GM10266 (cell line): ENCODE measurements around the gene ZSCAN30.

Source experiments
- DNase-seq: peaks from one replicate; pipeline ENCODE4 v3.0.0; 2012; ENCODE audit errors: extremely low spot score
- TF ChIP-seq, protein P1 (sequence below): IDR thresholded peaks from 2 replicates; pipeline ENCODE4 v1.5.1; 2012; ENCODE audit warnings: mild to moderate bottlenecking, low read depth; ENCODE audit not compliant: control insufficient read depth, insufficient read depth; ENCODE audit errors: missing control alignments

The ZSCAN30 gene

DNA sequence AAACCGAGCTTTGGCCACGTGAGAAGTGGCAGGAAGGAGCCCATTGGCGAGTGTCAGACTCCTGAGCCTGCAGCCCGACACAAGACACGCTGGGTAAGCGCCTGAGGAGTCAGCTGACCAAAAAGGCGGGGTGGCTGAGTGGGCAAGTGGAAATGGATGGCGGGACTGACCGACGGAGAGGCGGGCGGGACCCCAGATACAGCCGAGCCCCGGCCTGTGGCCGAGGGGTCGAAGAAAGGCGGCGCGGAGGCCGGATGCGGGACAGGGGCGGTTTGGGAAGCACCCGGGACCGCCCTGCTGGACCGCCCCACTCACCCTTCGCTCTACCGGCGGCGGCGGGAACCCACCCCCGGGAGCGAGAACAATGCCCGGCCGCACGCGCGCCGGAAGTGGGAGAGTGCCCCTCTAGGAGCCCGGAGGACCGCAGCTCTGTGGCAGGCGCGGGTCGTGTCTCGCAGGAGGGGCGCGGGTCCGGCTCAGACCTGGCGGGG, 22.8 kb downstream of the ZSCAN30 start:
- TF ChIP-seq, protein P1, sequence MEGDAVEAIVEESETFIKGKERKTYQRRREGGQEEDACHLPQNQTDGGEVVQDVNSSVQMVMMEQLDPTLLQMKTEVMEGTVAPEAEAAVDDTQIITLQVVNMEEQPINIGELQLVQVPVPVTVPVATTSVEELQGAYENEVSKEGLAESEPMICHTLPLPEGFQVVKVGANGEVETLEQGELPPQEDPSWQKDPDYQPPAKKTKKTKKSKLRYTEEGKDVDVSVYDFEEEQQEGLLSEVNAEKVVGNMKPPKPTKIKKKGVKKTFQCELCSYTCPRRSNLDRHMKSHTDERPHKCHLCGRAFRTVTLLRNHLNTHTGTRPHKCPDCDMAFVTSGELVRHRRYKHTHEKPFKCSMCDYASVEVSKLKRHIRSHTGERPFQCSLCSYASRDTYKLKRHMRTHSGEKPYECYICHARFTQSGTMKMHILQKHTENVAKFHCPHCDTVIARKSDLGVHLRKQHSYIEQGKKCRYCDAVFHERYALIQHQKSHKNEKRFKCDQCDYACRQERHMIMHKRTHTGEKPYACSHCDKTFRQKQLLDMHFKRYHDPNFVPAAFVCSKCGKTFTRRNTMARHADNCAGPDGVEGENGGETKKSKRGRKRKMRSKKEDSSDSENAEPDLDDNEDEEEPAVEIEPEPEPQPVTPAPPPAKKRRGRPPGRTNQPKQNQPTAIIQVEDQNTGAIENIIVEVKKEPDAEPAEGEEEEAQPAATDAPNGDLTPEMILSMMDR: no peak
- DNase-seq: peak; percentile 35

DNA sequence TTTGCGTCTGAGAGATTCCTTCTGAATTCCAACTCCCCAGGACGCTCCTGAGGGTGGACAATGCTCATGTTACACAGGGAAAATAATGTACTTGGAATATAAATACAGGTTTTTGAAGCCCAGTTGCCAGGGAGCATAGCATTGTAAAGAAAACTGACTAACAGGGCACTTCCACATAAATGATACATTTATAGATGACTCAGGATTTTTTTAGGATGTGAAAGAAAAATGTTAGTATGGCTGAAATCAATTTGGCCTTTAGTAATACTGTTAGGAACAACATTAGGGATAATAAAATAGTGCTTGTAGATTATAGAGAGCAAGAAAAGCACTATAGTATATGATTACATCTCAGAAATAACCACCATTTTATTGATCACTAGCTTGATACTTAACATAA, 25.6 kb downstream of the ZSCAN30 start:
- DNase-seq: no peak
- TF ChIP-seq, protein P1: no peak

DNA sequence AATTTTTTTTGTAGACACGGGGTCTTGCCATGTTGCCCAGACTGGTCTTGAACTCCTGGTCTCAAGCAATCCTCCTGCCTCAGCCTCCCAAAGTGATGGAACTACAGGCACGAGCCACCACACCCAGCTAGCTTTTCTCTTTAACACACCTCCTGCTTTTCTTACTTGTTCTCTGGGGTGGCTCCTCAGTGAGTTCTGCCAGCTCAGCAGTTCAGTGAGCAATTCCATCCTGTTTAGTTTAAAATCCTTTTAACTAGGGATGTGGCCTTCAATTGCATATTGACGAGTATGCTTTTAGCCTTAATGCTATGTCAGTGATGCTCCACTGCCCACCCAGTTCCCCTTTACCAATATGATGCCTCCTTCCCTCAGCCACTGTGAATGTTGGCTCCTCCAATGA, 33.1 kb downstream of the ZSCAN30 start:
- TF ChIP-seq, protein P1: no peak

DNA sequence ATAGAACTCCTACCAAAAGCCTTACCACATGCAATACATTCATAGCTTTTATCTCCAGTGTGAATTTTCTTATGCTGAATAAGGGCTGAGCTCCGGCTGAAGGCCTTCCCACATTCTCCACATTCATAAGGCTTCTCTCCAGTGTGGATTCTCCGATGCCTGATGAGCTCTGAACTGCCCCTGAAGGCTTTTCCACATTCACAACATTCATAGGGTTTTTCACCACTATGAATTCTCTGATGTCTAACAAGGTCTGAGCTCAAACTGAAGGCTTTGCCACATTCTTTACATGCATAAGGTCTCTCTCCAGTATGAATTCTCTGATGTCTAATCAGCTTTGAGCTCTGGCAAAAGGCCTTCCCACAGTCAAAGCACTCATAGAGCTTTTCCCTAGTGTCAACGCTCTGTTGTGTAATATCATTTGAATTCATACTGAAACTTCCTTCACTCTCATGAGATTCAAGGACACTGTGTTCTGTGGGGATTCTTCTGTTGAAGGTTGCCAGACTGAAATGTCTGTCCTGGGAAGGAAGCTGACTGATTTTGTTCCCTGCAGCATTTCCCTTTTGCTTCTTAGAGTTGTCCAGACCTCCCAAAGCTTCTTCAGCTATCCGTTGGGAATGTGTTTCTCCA, 36.3 kb downstream of the ZSCAN30 start:
- no peak for DNase-seq
- TF ChIP-seq, protein P1: no peak

More for the DNA sequence above, 33.1 kb downstream of the ZSCAN30 start:
- DNase-seq: no peak

DNA sequence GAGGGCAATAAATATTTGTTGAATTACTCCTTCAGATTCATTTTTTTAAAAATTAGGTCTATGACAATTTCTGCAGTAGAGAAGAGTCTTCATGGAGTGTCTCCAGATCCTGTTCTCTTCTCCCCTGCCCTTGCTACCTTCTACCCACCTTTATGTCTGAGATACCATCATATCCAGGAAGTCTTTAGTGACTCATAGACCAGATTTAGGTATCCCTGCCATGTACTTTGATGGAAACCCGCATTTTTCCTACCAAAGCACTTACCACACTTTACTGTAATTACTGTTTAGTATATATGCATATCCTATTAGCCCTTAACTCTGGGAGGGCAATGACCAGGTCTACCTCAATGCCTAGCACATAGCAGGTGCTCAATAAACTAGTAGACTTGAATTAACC, 37.6 kb downstream of the ZSCAN30 start:
- TF ChIP-seq, protein P1: no peak
- DNase-seq: no peak

DNA sequence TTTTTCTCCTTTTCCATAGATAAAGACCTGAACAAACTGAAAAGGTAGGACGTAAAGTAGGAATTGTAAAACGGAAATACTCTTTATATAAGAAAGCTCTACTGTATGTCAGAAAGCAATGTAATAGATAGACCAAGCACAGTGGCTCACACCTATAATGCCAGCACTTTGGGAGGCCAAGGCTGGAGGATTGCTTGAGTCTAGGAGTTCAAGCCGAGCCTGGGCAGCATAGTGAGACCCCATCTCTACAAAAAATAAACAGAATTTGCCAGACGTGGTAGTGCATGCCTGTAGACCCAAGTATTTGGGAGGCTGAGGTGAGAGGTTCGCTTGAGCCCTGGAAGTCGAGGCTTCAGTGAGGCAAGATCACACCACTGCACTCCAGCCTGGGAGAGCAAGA, 41.6 kb downstream of the ZSCAN30 start:
- DNase-seq: no peak
- TF ChIP-seq, protein P1: no peak

DNA sequence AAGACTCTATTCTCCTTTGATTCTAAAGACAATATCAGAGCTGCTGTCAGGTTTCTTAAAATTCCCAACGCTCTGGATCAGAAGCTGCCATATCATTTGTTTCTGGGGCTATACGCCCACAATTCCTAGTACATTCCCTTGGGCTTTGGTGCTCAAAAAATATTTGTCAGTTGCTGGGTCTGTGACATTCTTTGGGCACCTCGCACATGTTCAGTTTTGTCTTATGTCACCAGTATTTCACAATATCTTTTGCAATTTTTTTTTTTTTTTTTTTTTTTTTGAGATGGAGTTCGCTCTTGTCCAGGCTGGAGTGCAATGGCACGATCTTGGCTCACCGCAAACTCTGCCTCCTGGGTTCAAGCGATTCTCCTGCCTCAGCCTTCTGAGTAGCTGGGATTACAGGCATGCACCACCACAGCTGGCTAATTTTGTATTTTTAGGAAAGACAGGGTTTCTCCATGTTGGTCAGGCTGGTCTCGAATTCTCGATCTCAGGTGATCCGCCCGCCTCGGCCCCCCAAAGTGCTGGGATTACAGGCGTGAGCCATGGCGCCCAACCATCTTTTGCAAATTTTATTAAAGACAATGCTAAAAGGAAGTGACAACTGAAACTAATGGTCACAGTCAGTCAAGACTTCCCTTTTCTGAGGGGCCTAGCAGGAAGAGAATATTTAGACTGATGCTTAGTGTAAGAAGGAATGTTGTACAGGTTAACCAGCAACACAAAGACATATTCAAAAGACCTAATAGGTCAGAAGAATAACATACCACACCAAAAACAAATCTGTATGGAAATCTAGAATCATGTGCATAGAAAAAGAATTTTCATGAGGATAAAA, 42.4 kb downstream of the ZSCAN30 start:
- TF ChIP-seq, protein P1: no peak
- DNase-seq: no peak
